ENCODE data around the gene FAM200A.
A peak's percentile ranks its signal among the peaks of the same experiment; 100 is the strongest.
"Not testable (repeated sequence)": the region's sequence is repeated elsewhere in the genome, so short reads cannot be mapped to it uniquely, and the experiment has no call there.

Gene FAM200A

DNA sequence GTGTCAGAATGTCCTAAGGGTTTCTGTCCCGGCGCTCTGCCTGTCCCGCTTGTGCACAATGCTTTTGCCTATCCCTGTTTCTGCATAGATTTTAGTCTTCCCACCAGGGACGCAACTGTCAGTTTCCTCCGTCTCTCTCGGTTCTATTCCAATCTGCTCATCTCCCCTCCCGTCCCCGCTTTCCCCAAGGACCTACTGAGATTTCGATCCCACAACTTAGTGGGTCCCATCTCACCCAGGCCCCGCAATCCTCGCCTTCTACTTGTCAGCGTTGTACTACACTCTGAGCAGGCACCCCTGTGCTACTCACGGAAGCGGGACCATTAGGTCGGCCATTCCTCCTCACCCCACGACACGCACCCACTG lies 6.0 kb upstream of the FAM200A start:
- peaks cover 24% of the 10 kb centered on the region for H3K4me1 ChIP-seq (ENCODE audit: insufficient read depth, low read length)
- H3K9me3 ChIP-seq (ENCODE audit: low read length): no peaks in the 10 kb centered on the region
- peaks cover 37% of the 10 kb centered on the region for H3K36me3 ChIP-seq (ENCODE audit: insufficient read depth, low read length)
- peak overlapping the region; percentile 96 for H3K9ac ChIP-seq (ENCODE audit: low read length)
- H3K27me3 ChIP-seq (ENCODE audit: control insufficient read depth in 1 of 2, insufficient read depth in 2 of 2, low read length in 2 of 2): no peaks in the 10 kb centered on the region
- peak overlapping the region; percentile 98 for H3K27ac ChIP-seq (ENCODE audit: low read depth, low read length)
- peak overlapping the region; percentile 90 to 96 for H3K4me3 ChIP-seq (ENCODE audit: low read depth in 1 of 2, low read length in 2 of 2)

DNA sequence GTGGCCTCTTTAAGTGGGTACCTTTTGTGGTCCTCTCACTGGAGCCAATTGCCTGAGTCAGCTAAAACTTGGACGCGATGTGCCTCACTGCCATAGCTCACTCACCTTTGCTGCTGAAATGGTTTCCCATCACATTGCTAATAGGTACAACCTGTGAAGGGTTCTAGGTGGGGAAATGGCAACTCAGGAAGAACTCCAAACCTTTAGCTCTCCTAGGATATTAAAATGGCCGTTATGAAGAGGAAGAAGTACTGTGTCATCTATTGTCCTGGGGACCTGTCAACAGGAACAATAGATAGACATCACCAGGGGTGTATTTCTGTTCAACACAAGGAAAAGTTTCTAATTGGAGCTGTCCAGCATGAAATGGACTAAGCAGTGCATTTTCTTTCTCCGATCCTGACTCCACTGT lies 5.3 kb upstream of the FAM200A start:
- Histone ChIP-seq H3K4me3 (ENCODE audit: low read depth in 1 of 2, low read length in 2 of 2) (peak overlapping the region; percentile 90 to 96), H3K9ac (ENCODE audit: low read length) (peak overlapping the region; percentile 96), H3K27me3 (ENCODE audit: control insufficient read depth in 1 of 2, insufficient read depth in 2 of 2, low read length in 2 of 2) (no peaks in the 10 kb centered on the region)

DNA sequence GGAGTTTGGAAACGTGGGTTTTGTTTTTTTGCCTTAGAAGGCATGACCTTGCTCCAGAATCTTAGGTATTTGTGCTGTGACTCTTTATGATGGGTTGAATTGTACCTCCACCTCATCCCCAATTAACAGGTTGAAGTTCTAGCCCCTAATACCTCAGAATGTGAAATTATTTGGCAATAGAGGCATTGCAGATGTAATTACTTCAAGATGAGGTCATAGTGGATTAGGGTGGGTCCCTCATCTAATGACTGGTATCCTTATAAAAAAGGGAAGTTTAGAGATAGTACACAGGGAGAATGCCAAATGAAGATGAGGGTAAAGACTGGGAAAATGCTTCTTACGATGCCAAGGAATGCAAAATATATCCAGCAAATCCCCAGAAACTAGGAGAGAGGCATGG lies 3.0 kb upstream of the FAM200A start:
- Histone ChIP-seq H3K27ac (ENCODE audit: low read depth, low read length) (no peak overlapping the region), H3K4me3 (ENCODE audit: low read depth in 1 of 2, low read length in 2 of 2) (no peak overlapping the region), H3K27me3 (ENCODE audit: control insufficient read depth in 1 of 2, insufficient read depth in 2 of 2, low read length in 2 of 2) (no peaks in the 10 kb centered on the region), H3K4me1 (ENCODE audit: insufficient read depth, low read length) (peaks cover 27% of the 10 kb centered on the region), H3K36me3 (ENCODE audit: insufficient read depth, low read length) (peaks cover 9% of the 10 kb centered on the region), H3K9me3 (ENCODE audit: low read length) (no peaks in the 10 kb centered on the region), H3K9ac (ENCODE audit: low read length) (no peak overlapping the region)

More for the DNA sequence above, 5.3 kb upstream of the FAM200A start:
- H3K27ac ChIP-seq (ENCODE audit: low read depth, low read length): no peak overlapping the region
- no peaks in the 10 kb centered on the region for H3K9me3 ChIP-seq (ENCODE audit: low read length)
- peaks cover 29% of the 10 kb centered on the region for H3K36me3 ChIP-seq (ENCODE audit: insufficient read depth, low read length)
- H3K4me1 ChIP-seq (ENCODE audit: insufficient read depth, low read length): peaks cover 29% of the 10 kb centered on the region

DNA sequence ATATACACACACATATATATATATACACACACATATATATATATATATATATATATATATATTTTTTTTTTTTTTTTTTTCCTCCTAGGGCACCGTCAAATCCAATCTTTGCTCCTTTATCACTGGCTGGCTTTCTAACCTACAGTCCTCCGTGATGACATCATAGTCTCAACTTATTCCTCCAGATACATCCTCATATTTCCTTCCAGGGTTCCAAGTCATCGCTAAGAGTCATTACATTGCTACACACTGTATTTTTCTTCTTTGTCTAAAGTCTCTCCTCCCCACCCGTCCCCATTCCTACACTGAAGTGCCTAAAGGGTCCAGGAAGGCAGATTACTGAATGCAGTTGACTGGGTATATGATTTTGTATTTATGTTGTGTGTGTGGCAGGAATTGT lies 1.1 kb upstream of the FAM200A start:
- Histone ChIP-seq H3K9me3 (ENCODE audit: low read length) (no peaks in the 10 kb centered on the region), H3K9ac (ENCODE audit: low read length) (no peak overlapping the region), H3K4me1 (ENCODE audit: insufficient read depth, low read length) (peaks cover 21% of the 10 kb centered on the region), H3K27ac (ENCODE audit: low read depth, low read length) (no peak overlapping the region), H3K36me3 (ENCODE audit: insufficient read depth, low read length) (peaks cover 14% of the 10 kb centered on the region), H3K4me3 (ENCODE audit: low read depth in 1 of 2, low read length in 2 of 2) (no peak overlapping the region), H3K27me3 (ENCODE audit: control insufficient read depth in 1 of 2, insufficient read depth in 2 of 2, low read length in 2 of 2) (no peaks in the 10 kb centered on the region)

DNA sequence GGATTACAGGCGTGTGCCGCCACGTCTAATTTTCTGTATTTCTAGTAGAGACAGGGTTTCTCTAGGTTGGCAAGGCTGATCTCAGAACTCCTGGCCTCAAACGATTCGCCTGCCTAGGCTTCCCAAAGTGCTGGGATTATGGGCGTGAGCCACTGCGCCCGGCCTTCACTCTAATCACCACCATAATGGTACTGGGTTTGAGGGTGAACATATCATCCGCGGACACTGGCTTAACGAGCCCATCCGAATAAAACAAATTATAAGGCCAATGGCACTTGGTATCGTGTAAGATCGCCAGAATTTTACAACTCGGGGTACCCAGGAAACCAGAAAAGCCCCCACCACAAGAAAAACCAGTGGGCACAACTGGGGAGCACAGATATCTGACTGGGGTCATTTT lies 580 bp downstream of the FAM200A start:
- Histone ChIP-seq H3K27ac (ENCODE audit: low read depth, low read length) (peak overlapping the region; percentile 79), H3K27me3 (ENCODE audit: control insufficient read depth in 1 of 2, insufficient read depth in 2 of 2, low read length in 2 of 2) (no peaks in the 10 kb centered on the region), H3K36me3 (ENCODE audit: insufficient read depth, low read length) (peaks cover 19% of the 10 kb centered on the region), H3K9ac (ENCODE audit: low read length) (peak overlapping the region; percentile 98), H3K4me3 (ENCODE audit: low read depth in 1 of 2, low read length in 2 of 2) (peak overlapping the region; percentile 95 to 96), H3K4me1 (ENCODE audit: insufficient read depth, low read length) (peaks cover 14% of the 10 kb centered on the region), H3K9me3 (ENCODE audit: low read length) (no peaks in the 10 kb centered on the region)

DNA sequence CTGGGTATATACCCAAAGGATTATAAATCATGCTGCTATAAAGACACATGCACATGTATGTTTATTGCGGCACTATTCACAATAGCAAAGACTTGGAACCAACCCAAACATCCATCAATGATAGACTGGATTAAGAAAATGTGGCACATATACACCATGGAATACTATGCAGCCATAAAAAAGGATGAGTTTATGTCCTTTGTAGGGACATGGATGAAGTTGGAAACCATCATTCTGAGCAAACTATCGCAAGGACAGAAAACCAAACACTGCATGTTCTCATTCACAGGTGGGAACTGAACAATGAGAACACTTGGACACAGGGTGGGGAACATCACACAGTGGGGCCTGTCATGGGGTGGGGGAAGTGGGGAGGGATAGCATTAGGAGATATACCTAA lies 2.4 kb downstream of the FAM200A start:
- Histone ChIP-seq H3K36me3 (ENCODE audit: insufficient read depth, low read length) (peaks cover 14% of the 10 kb centered on the region), H3K4me1 (ENCODE audit: insufficient read depth, low read length) (peaks cover 14% of the 10 kb centered on the region)
- H3K27me3 ChIP-seq (ENCODE audit: control insufficient read depth in 1 of 2, insufficient read depth in 2 of 2, low read length in 2 of 2); H3K4me3 ChIP-seq (ENCODE audit: low read depth in 1 of 2, low read length in 2 of 2); H3K9ac ChIP-seq (ENCODE audit: low read length); H3K9me3 ChIP-seq (ENCODE audit: low read length); H3K27ac ChIP-seq (ENCODE audit: low read depth, low read length): not testable (repeated sequence)

DNA sequence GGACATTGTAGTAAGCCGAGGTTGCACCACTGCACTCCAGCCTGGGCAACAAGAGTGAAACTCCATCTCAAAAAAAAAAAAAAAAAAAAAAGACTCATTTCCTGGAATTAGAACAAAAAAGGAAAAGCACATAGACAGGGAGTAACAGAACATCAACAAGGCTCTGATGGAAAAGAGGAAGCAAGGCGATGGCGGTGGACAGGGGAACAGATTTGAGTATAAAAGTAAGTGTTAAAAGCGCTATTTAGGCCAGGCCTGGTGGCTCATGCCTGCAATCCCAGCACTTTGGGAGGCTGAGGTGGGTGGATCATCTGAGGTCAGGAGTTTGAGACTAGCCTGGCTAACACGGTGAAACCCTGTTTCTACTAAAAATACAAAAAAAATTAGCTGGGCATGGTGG lies 6.6 kb downstream of the FAM200A start:
- H3K4me3 ChIP-seq (ENCODE audit: low read depth in 1 of 2, low read length in 2 of 2); H3K9me3 ChIP-seq (ENCODE audit: low read length); H3K27ac ChIP-seq (ENCODE audit: low read depth, low read length); H3K27me3 ChIP-seq (ENCODE audit: control insufficient read depth in 1 of 2, insufficient read depth in 2 of 2, low read length in 2 of 2); H3K9ac ChIP-seq (ENCODE audit: low read length); H3K4me1 ChIP-seq (ENCODE audit: insufficient read depth, low read length): not testable (repeated sequence)
- H3K36me3 ChIP-seq (ENCODE audit: insufficient read depth, low read length): peaks cover 14% of the 10 kb centered on the region

DNA sequence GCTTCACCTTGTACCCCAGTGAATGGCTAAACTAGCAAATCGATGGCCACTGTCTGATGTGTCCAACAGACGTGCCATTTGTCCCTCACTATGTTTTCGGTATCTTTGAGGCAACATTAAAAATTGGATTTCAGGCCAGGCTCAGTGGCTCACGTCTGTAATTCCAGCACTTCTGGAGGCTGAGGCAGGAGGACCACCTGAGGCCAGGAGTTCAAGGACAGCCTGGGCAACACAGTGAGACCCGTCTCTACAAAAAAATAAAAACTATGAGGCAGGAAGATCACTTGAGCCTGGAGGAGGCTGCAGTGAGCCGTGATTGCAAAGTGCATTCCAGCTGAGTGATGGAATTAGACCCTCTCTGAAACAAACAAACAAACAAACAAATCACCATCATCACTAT lies 8.0 kb downstream of the FAM200A start:
- Histone ChIP-seq H3K9ac (ENCODE audit: low read length) (no peak overlapping the region), H3K27me3 (ENCODE audit: control insufficient read depth in 1 of 2, insufficient read depth in 2 of 2, low read length in 2 of 2) (no peaks in the 10 kb centered on the region), H3K4me3 (ENCODE audit: low read depth in 1 of 2, low read length in 2 of 2) (no peak overlapping the region), H3K27ac (ENCODE audit: low read depth, low read length) (no peak overlapping the region), H3K36me3 (ENCODE audit: insufficient read depth, low read length) (peaks cover 14% of the 10 kb centered on the region), H3K4me1 (ENCODE audit: insufficient read depth, low read length) (no peaks in the 10 kb centered on the region), H3K9me3 (ENCODE audit: low read length) (peaks cover 6% of the 10 kb centered on the region)

DNA sequence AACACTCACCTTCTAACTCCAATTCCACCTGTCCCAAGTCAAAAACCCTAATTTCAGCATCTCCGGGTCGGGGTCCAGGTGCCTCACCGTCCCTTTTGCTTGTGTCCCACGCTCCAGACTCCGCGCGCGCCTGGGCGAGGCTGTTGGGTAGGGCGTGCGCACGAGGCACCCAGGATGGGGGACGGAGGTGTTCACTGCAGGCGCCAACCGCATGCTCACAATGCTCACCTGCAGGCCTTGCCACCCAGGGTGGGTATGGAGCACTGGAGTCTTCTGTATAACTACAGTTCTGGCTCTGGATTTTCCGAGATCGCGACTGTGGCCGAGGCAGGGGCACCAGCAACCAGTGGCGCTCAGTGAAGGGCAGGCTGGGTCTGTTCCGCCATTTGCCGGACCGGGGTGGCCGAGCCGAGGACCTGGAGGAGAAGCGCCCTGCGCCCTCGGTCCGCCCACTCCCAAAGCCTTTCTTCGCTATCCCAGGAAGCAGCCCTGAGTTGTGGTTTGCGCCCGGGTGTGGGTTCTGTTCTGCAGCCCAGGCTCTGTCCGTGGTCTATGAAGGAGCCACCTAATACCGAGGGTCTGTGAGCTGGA lies 8.7 kb downstream of the FAM200A start:
- Histone ChIP-seq H3K9me3 (ENCODE audit: low read length) (peaks cover 6% of the 10 kb centered on the region), H3K4me1 (ENCODE audit: insufficient read depth, low read length) (no peaks in the 10 kb centered on the region), H3K4me3 (ENCODE audit: low read depth in 1 of 2, low read length in 2 of 2) (no peak overlapping the region), H3K27ac (ENCODE audit: low read depth, low read length) (no peak overlapping the region), H3K36me3 (ENCODE audit: insufficient read depth, low read length) (peaks cover 11% of the 10 kb centered on the region), H3K27me3 (ENCODE audit: control insufficient read depth in 1 of 2, insufficient read depth in 2 of 2, low read length in 2 of 2) (no peaks in the 10 kb centered on the region), H3K9ac (ENCODE audit: low read length) (no peak overlapping the region)

DNA sequence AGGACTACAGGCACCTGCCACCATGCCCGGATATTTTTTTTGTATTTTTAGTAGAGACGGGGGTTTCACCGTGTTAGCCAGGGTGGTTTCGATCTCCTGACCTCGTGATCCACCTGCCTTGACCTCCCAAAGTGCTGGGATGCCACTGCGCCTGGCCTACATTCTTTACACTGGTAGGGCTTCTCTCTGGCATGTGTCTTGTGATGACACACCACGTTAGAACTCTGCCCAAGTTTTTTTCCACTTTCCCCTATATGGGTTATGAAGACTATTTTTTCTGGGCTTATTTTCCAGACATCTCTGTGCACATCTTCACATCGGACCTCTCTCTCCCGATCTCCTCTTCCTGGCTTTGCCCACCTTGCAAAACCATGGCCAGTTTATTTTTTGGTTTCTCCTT lies 10.7 kb downstream of the FAM200A start:
- Histone ChIP-seq H3K9me3 (ENCODE audit: low read length) (peaks cover 6% of the 10 kb centered on the region), H3K27me3 (ENCODE audit: control insufficient read depth in 1 of 2, insufficient read depth in 2 of 2, low read length in 2 of 2) (no peaks in the 10 kb centered on the region), H3K4me3 (ENCODE audit: low read depth in 1 of 2, low read length in 2 of 2) (no peak overlapping the region), H3K36me3 (ENCODE audit: insufficient read depth, low read length) (no peaks in the 10 kb centered on the region), H3K9ac (ENCODE audit: low read length) (no peak overlapping the region), H3K4me1 (ENCODE audit: insufficient read depth, low read length) (no peaks in the 10 kb centered on the region), H3K27ac (ENCODE audit: low read depth, low read length) (no peak overlapping the region)

DNA sequence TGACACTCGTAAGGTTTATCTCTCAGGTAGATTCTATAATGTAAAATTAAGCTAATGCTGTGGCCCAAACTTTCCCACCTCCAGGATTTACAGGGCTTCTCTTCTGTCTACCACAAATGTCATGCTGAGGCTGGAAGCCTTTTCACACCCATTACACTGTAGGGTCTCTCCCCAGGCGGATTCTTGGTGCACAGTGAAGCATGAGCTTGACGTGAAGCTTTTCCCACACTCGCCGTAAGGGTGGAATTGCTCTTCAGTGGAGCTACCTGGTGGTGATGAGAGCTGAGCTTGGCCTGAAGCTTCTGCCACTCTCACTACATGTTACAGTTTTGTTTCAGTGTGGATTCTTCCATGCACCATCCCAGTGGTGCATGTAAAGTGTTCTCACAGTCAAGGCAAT lies 11.4 kb downstream of the FAM200A start:
- Histone ChIP-seq H3K4me1 (ENCODE audit: insufficient read depth, low read length) (no peaks in the 10 kb centered on the region), H3K9ac (ENCODE audit: low read length) (no peak overlapping the region), H3K27me3 (ENCODE audit: control insufficient read depth in 1 of 2, insufficient read depth in 2 of 2, low read length in 2 of 2) (no peaks in the 10 kb centered on the region), H3K36me3 (ENCODE audit: insufficient read depth, low read length) (no peaks in the 10 kb centered on the region), H3K4me3 (ENCODE audit: low read depth in 1 of 2, low read length in 2 of 2) (no peak overlapping the region), H3K27ac (ENCODE audit: low read depth, low read length) (no peak overlapping the region), H3K9me3 (ENCODE audit: low read length) (peaks cover 6% of the 10 kb centered on the region)

DNA sequence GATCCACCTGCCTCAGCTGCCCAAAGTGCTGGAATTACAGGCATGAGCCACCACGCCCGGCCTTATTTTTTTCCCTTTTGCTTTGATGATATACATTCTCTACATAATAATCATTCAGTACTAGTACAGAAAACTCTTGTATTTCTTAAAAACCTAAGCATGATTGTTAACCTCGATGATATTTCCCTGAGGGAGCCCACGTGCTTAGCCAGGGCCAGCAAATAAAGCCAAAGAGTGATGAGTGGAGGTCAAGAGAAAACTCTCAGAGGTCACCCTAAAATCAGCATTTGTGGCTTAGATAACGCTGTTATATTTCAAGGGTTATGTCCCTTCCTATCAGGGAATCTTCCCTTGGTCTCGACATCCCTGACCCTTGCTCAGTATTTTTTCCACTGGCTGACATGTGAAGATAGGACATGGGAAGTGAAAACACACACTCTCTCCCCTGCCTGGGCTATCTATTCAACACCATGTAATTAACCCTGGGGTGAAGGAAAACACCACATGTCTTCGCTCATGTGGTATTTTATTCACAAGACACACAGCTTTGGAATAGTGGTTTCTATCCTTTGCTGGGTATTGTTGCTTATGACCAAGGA lies 12.6 kb downstream of the FAM200A start:
- H3K36me3 ChIP-seq (ENCODE audit: insufficient read depth, low read length): no peaks in the 10 kb centered on the region
- no peak overlapping the region for H3K4me3 ChIP-seq (ENCODE audit: low read depth in 1 of 2, low read length in 2 of 2)
- no peak overlapping the region for H3K9ac ChIP-seq (ENCODE audit: low read length)
- H3K27me3 ChIP-seq (ENCODE audit: control insufficient read depth in 1 of 2, insufficient read depth in 2 of 2, low read length in 2 of 2): no peaks in the 10 kb centered on the region
- no peaks in the 10 kb centered on the region for H3K4me1 ChIP-seq (ENCODE audit: insufficient read depth, low read length)
- peaks cover 6% of the 10 kb centered on the region for H3K9me3 ChIP-seq (ENCODE audit: low read length)
- H3K27ac ChIP-seq (ENCODE audit: low read depth, low read length): no peak overlapping the region

Measured in muscle layer of colon (tissue), 2 donors.